Endothelial cell of umbilical vein (primary cell): ENCODE data around the gene SYCE1. TPM values are rescaled to one million over a fixed set of nuclear protein-coding genes. Genes with fewer than 3 reads are reported as not detected.

Experiments
- BruUV-seq: library from RNA; stranded (reverse); fragments of 400-500 nt; replicated peaks from 2 replicates; lab custom pipeline; 2021; lab: Mats Ljungman, UMichigan
- CTCF ChIA-PET: fragments of 300-600, 350-600 bp; sonication (Branson Sonifier 250); formaldehyde crosslinking; loops from one replicate; lab custom pipeline; 2021; ENCODE audit warnings: antibody characterized with exemption, inconsistent platforms; lab: Charles Lee
- POLR2A ChIA-PET: fragments of 300-600, 350-600 bp; sonication (Branson Sonifier 250); formaldehyde crosslinking; loops from one replicate; lab custom pipeline; 2021; ENCODE audit warnings: antibody characterized with exemption, inconsistent platforms; lab: Charles Lee
- DNase-seq: peaks from one replicate; pipeline ENCODE4 v3.0.0-alpha.2; 2011; ENCODE audit warnings: low read depth, low spot score
- FAIRE-seq: peaks from 2 replicates; lab custom pipeline; 2011; peaks lifted over from hg19 to GRCh38; lab: Jason Lieb, UNC
- H2AFZ ChIP-seq: 2 replicates; pipeline ENCODE4 v1.6.0; 2012; ENCODE audit warnings: low read depth, low read length, control low read depth, inconsistent platforms
- H3K27ac ChIP-seq: 2 replicates; pipeline ENCODE4 v1.5.1; 2011; ENCODE audit warnings: low read depth, mild to moderate bottlenecking, control low read depth, low read length, moderate library complexity; ENCODE audit not compliant: insufficient read depth
- H3K27me3 ChIP-seq, 2 experiments: 2 replicates each; pipeline versions ENCODE4 v1.6.0 to v1.6.1; 2011; ENCODE audit warnings: low read length in 2 of 2, mixed read lengths in 1 of 2; ENCODE audit not compliant: control insufficient read depth in 2 of 2, insufficient read depth in 2 of 2
- H3K36me3 ChIP-seq, 2 experiments: 2 replicates in 1 of 2; 3 replicates in 1 of 2; pipeline ENCODE4 v1.5.1; 2011; ENCODE audit warnings: low read length in 2 of 2, mild to moderate bottlenecking in 1 of 2, moderate library complexity in 1 of 2; ENCODE audit not compliant: control insufficient read depth in 2 of 2, insufficient read depth in 2 of 2; ENCODE audit errors: extremely low read depth in 1 of 2
- H3K4me1 ChIP-seq: 3 replicates; pipeline ENCODE4 v1.5.1; 2011; ENCODE audit warnings: mild to moderate bottlenecking, low read length; ENCODE audit not compliant: control insufficient read depth, insufficient read depth; ENCODE audit errors: extremely low read depth
- H3K4me2 ChIP-seq: 2 replicates; pipeline ENCODE4 v1.6.1; 2011; ENCODE audit warnings: low read length, control low read depth, mixed read lengths; ENCODE audit not compliant: insufficient read depth
- H3K4me3 ChIP-seq, 3 experiments: fragments of 200-600 bp in 1 of 3; sonication (generic), shearing (Covaris generic) in 1 of 3; replicated peaks in 1 of 3; 2 replicates each; pipeline ENCODE4 v1.5.1; 2011 to 2016; ENCODE audit warnings: control low read depth in 3 of 3, low read length in 3 of 3, mild to moderate bottlenecking in 2 of 3, inconsistent platforms in 1 of 3, low read depth in 1 of 3, moderate library complexity in 1 of 3; ENCODE audit not compliant: insufficient read depth in 1 of 3
- H3K79me2 ChIP-seq: 2 replicates; pipeline ENCODE4 v1.6.0; 2012; ENCODE audit warnings: low read length, inconsistent platforms; ENCODE audit not compliant: control insufficient read depth, insufficient read depth
- H3K9ac ChIP-seq: replicated peaks from 2 replicates; pipeline ENCODE3; 2011; ENCODE audit warnings: low read length, control low read depth; ENCODE audit not compliant: insufficient read depth; ENCODE audit errors: extremely low read depth
- H3K9me1 ChIP-seq: replicated peaks from 3 replicates; pipeline ENCODE4 v1.6.0; 2011; ENCODE audit warnings: mild to moderate bottlenecking, low read length; ENCODE audit not compliant: control insufficient read depth, insufficient read depth; ENCODE audit errors: extremely low read depth
- H3K9me3 ChIP-seq: replicated peaks from 2 replicates; pipeline ENCODE4 v1.5.1; 2012; ENCODE audit warnings: low read length, inconsistent platforms; ENCODE audit not compliant: control insufficient read depth, insufficient read depth
- H4K20me1 ChIP-seq: replicated peaks from 2 replicates; pipeline ENCODE3; 2011; ENCODE audit warnings: mild to moderate bottlenecking, low read length; ENCODE audit not compliant: control insufficient read depth, insufficient read depth; ENCODE audit errors: extremely low read depth
- CTCF ChIP-seq, 2 donors: IDR thresholded peaks; 1 replicate in 1 of 2; 2 replicates in 1 of 2; pipeline ENCODE4 v1.5.1; 2011; ENCODE audit warnings: low read length in 2 of 2, mild to moderate bottlenecking in 2 of 2, moderate library complexity in 2 of 2, control low read depth in 1 of 2, inconsistent platforms in 1 of 2, low read depth in 1 of 2; ENCODE audit not compliant: insufficient read depth in 1 of 2; ENCODE audit errors: extremely low read depth in 1 of 2
- EZH2 ChIP-seq: IDR thresholded peaks from 2 replicates; pipeline ENCODE4 v1.6.1; 2012; ENCODE audit warnings: borderline replicate concordance, low read depth, mild to moderate bottlenecking, moderate library complexity, low read length, inconsistent platforms; ENCODE audit not compliant: severe bottlenecking
- FOS ChIP-seq: IDR thresholded peaks from 2 replicates; pipeline ENCODE4 v1.6.1; 2011; ENCODE audit warnings: mild to moderate bottlenecking, low read length, moderate library complexity, borderline replicate concordance; ENCODE audit not compliant: insufficient read depth
- GATA2 ChIP-seq: IDR thresholded peaks from 2 replicates; pipeline ENCODE4 v1.7.0; 2011; ENCODE audit warnings: low read depth, mild to moderate bottlenecking, moderate library complexity, mixed read lengths, low read length; ENCODE audit not compliant: insufficient read length, insufficient read depth
- JUN ChIP-seq: IDR thresholded peaks from 2 replicates; pipeline ENCODE4 v1.6.1; 2011; ENCODE audit warnings: borderline replicate concordance, low read depth; ENCODE audit not compliant: insufficient read length, insufficient read depth
- MAX ChIP-seq: IDR thresholded peaks from 2 replicates; pipeline ENCODE4 v1.6.1; 2011; ENCODE audit not compliant: insufficient read depth, insufficient read length
- MYC ChIP-seq: IDR thresholded peaks from one replicate; pipeline ENCODE4 v1.6.1; 2011; ENCODE audit warnings: mild to moderate bottlenecking, low read depth, low read length
- POLR2A ChIP-seq: IDR thresholded peaks from 2 replicates; pipeline ENCODE4 v1.6.1; 2012; ENCODE audit warnings: low read depth, mild to moderate bottlenecking, control low read depth, low read length
- POLR2AphosphoS5 ChIP-seq: IDR thresholded peaks from 2 replicates; pipeline ENCODE4 v1.6.1; 2012; ENCODE audit warnings: low read depth, mild to moderate bottlenecking, control low read depth, low read length, moderate library complexity; ENCODE audit not compliant: insufficient read depth
- dilution Hi-C: fragments of 300-500 bp; cut with MboI; formaldehyde crosslinking; loops from one replicate; pipeline ENCODE4 v1.15.0; 2019; ENCODE audit warnings: low sequenced_read_pairs; ENCODE audit not compliant: extremely low pct_ligation_motif_present
- intact Hi-C: fragments of 100-400 bp; cut with micrococcal nuclease; formaldehyde crosslinking; loops from one replicate; pipeline ENCODE4 v1.10.0; 2022
- polyA plus RNA-seq, 4 experiments: library from polyadenylated mRNA; depleted of rRNA in 3 of 4; stranded (reverse) in 3 of 4; unstranded in 1 of 4; fragments of >200 nt; gene quantifications; 2 replicates each; pipeline versions ENCODE4 v1.2.1 to v1.2.3, GENCODE V29; 2011 to 2012; ENCODE audit warnings: missing spikeins in 1 of 4
- total RNA-seq: library from RNA; stranded (reverse); gene quantifications from 2 replicates; pipeline ENCODE4 v1.2.3, GENCODE V29; 2021

SYCE1 gene
- total and polyA plus RNA-seq, 2 donors (not counting 3 experiments of a cell fraction or from before 2014, with no cell fraction given) = not detected

- no peaks in the 10 kb centered on the region for H3K4me1 ChIP-seq
- H2AFZ ChIP-seq = no peak overlapping the region
- no peaks in the 10 kb centered on the region for H3K9me3 ChIP-seq
- H3K9me1 ChIP-seq = no peaks in the 10 kb centered on the region
- no peak overlapping the region for H3K4me2 ChIP-seq
- H3K27me3 ChIP-seq = peaks cover 0 to 8% of the 10 kb centered on the region in 2 experiments
- H3K27ac ChIP-seq = no peak overlapping the region
- POLR2A ChIA-PET = no interaction called here
- H3K4me3 ChIP-seq = no peak overlapping the region
- FAIRE-seq (no peak), DNase-seq (no peak)
- H4K20me1 ChIP-seq = no peaks in the 10 kb centered on the region
- no peaks in the 10 kb centered on the region for H3K36me3 ChIP-seq
- no peak overlapping the region for H3K9ac ChIP-seq
- CTCF ChIA-PET = interaction anchor here (1.2 kb wide), 1 partner anchor 77 kb away, joined by 4 read pairs; no protein-coding TSS in a partner anchor
- H3K79me2 ChIP-seq = no peaks in the 10 kb centered on the region
- TF ChIP-seq FOS = no peak
- TF ChIP-seq POLR2AphosphoS5 = no peak
- TF ChIP-seq MYC = no peak
- no peak for TF ChIP-seq CTCF (IDR thresholded peaks at IDR 0.05; ENCODE audit: extremely low read depth in 1 of 2, insufficient read depth in 1 of 2, low read depth in 1 of 2, low read length in 2 of 2)
- TF ChIP-seq EZH2 = no peak
- no peak for TF ChIP-seq MAX
- no peak for TF ChIP-seq GATA2
- TF ChIP-seq JUN = no peak
- no peak for TF ChIP-seq POLR2A
- intact Hi-C loops (no loop called here), dilution Hi-C loops (no loop called here)
- BruUV-seq = no TSS peak
These were observed 49.3 kb downstream of the SYCE1 start for GRCh38 chr10:133516057-133516456.
